Fibroblast of lung (primary cell): ENCODE data around the gene ANO7.

Experiments used
- EZH2 ChIP-seq: IDR thresholded peaks from 2 replicates; pipeline ENCODE4 v1.5.1; 2012; ENCODE audit warnings: low read length, control low read depth, mild to moderate bottlenecking; ENCODE audit errors: missing control alignments
- TF ChIP-seq, protein P1 (sequence below), 2 donors: IDR thresholded peaks in 1 of 2; conservative IDR thresholded peaks in 1 of 2; 1 replicate in 1 of 2; 2 replicates in 1 of 2; pipeline ENCODE4 v1.5.1; 2011 to 2012; ENCODE audit warnings: low read length in 2 of 2, control low read depth in 1 of 2, inconsistent platforms in 1 of 2, low read depth in 1 of 2, mild to moderate bottlenecking in 1 of 2

DNA sequence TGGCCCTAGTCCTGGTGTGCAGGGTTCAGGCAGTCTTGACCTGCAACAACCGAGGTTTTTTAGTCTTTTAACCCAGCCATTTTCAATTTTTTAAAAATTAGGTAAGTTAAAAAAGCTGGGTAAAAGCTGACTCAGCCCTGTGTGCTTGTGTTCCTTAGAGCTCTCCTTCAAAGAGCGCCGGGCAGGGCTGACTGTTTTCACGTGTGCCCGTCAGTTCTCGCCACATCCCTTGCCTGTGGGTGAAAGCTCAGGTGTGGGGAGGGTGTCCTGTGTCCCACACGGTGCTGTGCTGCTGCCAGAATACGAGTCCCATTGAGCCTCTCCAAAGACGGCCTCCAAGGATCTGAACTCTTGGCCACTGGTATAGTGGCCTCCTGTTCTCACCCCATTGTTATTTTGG lies 5.3 kb upstream of the ANO7 start:
- TF ChIP-seq EZH2, result no peak
- TF ChIP-seq, protein P1, sequence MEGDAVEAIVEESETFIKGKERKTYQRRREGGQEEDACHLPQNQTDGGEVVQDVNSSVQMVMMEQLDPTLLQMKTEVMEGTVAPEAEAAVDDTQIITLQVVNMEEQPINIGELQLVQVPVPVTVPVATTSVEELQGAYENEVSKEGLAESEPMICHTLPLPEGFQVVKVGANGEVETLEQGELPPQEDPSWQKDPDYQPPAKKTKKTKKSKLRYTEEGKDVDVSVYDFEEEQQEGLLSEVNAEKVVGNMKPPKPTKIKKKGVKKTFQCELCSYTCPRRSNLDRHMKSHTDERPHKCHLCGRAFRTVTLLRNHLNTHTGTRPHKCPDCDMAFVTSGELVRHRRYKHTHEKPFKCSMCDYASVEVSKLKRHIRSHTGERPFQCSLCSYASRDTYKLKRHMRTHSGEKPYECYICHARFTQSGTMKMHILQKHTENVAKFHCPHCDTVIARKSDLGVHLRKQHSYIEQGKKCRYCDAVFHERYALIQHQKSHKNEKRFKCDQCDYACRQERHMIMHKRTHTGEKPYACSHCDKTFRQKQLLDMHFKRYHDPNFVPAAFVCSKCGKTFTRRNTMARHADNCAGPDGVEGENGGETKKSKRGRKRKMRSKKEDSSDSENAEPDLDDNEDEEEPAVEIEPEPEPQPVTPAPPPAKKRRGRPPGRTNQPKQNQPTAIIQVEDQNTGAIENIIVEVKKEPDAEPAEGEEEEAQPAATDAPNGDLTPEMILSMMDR (conservative IDR thresholded peaks at IDR 0.05 in 1 of 2, IDR thresholded peaks at IDR 0.05 in 1 of 2; ENCODE audit: low read depth in 1 of 2, low read length in 2 of 2), result no peak
